DOHH2 (cell line): ENCODE measurements around the gene MTA2.
"Not testable (repeated sequence)": the region's sequence is repeated elsewhere in the genome, so short reads cannot be mapped to it uniquely, and the experiment has no call there.

Experiments
- H3F3A ChIP-seq: fragments of 200-600 bp; sonication (generic), shearing (Covaris generic); 2 replicates; pipeline ENCODE4 v1.6.0; 2016; ENCODE audit warnings: antibody characterized with exemption, mild to moderate bottlenecking; ENCODE audit not compliant: control insufficient read depth, insufficient read depth
- H3K27ac ChIP-seq: fragments of 200-600 bp; sonication (generic); 2 replicates; pipeline ENCODE4 v1.5.1; 2014; ENCODE audit warnings: low read depth, mild to moderate bottlenecking, low read length, moderate library complexity
- H3K27me3 ChIP-seq: fragments of 200-600 bp; sonication (generic); 2 replicates; pipeline ENCODE4 v1.6.1; 2014; ENCODE audit warnings: mild to moderate bottlenecking, low read length, mixed read lengths; ENCODE audit not compliant: control insufficient read depth
- H3K36me3 ChIP-seq: fragments of 200-600 bp; sonication (generic); 2 replicates; pipeline ENCODE4 v1.6.1; 2014; ENCODE audit warnings: mild to moderate bottlenecking, low read length, moderate library complexity, mixed read lengths; ENCODE audit not compliant: control insufficient read depth
- H3K4me1 ChIP-seq: fragments of 200-600 bp; sonication (generic); 2 replicates; pipeline ENCODE4 v1.6.1; 2014; ENCODE audit warnings: mild to moderate bottlenecking, low read length, mixed read lengths; ENCODE audit not compliant: control insufficient read depth
- H3K4me2 ChIP-seq: fragments of 200-600 bp; sonication (generic); 2 replicates; pipeline ENCODE4 v1.6.0; 2014; ENCODE audit warnings: mild to moderate bottlenecking, low read length, moderate library complexity
- H3K4me3 ChIP-seq: fragments of 200-600 bp; sonication (generic); 2 replicates; pipeline ENCODE4 v1.5.1; 2014; ENCODE audit warnings: mild to moderate bottlenecking, low read length, mixed read lengths
- H3K79me2 ChIP-seq: fragments of 200-600 bp; sonication (generic); 2 replicates; pipeline ENCODE4 v1.6.1; 2014; ENCODE audit warnings: mild to moderate bottlenecking, low read length, mixed read lengths; ENCODE audit not compliant: control insufficient read depth
- H3K9me2 ChIP-seq: fragments of 200-600 bp; sonication (generic); replicated peaks from 2 replicates; pipeline ENCODE4 v1.6.1; 2014; ENCODE audit warnings: mild to moderate bottlenecking, low read length, mixed read lengths; ENCODE audit not compliant: control insufficient read depth
- H3K9me3 ChIP-seq: fragments of 200-600 bp; sonication (generic); 2 replicates; pipeline ENCODE4 v1.6.1; 2014; ENCODE audit warnings: antibody characterized with exemption, low read length, mixed read lengths; ENCODE audit not compliant: control insufficient read depth, insufficient read depth
- H4K20me1 ChIP-seq: fragments of 200-600 bp; sonication (generic); 2 replicates; pipeline ENCODE4 v1.6.0; 2014; ENCODE audit warnings: low read depth, mild to moderate bottlenecking, antibody characterized with exemption, low read length, moderate library complexity; ENCODE audit not compliant: control insufficient read depth, insufficient read depth
- CTCF ChIP-seq: fragments of 200-600 bp; sonication (generic); IDR thresholded peaks from one replicate; pipeline ENCODE4 v1.5.1; 2014; ENCODE audit warnings: antibody characterized with exemption, mild to moderate bottlenecking, low read depth, low read length; ENCODE audit not compliant: poor library complexity, severe bottlenecking
- EZH2phosphoT487 ChIP-seq: fragments of 200-600 bp; sonication (generic); IDR thresholded peaks from 2 replicates; pipeline ENCODE4 v1.6.1; 2017; ENCODE audit warnings: borderline replicate concordance, mild to moderate bottlenecking, antibody characterized with exemption, low read length, moderate library complexity, mixed read lengths

MTA2 gene

DNA sequence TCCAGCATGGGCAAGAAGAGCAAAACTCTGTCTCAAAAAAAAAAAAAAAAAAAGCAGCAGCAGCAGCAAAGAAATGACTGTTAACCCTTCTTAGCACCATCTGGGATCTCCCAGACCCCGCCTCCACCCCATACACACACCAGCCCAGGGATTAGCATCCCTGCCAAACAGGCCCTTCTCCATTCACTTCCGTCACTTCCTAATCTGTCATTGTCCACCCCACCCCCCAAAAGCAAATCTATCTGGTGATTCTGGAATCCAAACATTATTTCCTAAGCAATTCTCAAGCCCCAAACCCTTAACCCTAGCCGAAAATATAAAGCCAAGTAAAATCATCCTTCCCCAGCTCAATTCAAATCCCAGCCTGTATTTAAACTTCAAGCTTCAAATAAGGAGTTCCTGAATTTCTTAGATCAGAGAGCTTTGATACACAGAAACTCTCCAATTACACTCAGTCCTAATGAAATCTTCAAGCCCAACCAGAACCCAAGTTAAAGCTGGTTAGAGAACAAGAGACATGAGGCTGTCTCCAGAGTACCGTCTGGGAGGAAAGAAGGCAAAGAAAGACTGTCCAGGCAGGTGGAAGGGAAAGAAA is 49.1 kb downstream of the MTA2 start:
- TF ChIP-seq EZH2phosphoT487: no peak

DNA sequence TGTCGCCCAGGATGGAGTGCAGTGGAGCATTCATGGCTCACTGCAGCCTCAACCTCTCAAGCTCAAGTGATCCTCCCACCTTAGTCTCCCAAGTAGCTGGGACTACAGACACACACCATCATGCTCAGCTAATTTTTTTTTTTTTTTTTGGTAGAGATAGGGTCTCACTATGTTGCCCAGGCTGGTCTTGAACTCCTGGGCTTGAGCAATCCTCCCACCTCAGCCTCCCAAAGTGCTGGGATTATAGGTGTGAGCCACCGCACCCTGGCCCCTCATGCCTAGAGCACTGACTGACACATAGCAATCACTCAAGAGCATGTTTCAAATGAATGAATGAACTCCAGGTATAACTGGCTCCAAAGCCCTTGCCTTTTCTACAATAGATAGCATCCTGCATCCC is 51.2 kb downstream of the MTA2 start:
- Histone ChIP-seq H3K27me3 (peaks cover 38% of the 10 kb centered on the region), H3K36me3 (peaks cover 11% of the 10 kb centered on the region), H3K4me1 (peaks cover 29% of the 10 kb centered on the region)
- H3K4me2 ChIP-seq, H3K9me2 ChIP-seq, H3K79me2 ChIP-seq, H3F3A ChIP-seq, H3K27ac ChIP-seq, H4K20me1 ChIP-seq, H3K4me3 ChIP-seq, H3K9me3 ChIP-seq: not testable (repeated sequence)

More for the DNA sequence above, 49.1 kb downstream of the MTA2 start:
- Histone ChIP-seq H3K9me3 (no peaks in the 10 kb centered on the region), H3K36me3 (peaks cover 30% of the 10 kb centered on the region), H3K79me2 (no peaks in the 10 kb centered on the region), H3K4me1 (peaks cover 50% of the 10 kb centered on the region), H3K4me2 (no peak overlapping the region), H4K20me1 (peaks cover 8% of the 10 kb centered on the region; the same call in 1 of the 2 replicates), H3K27me3 (peaks cover 18% of the 10 kb centered on the region), H3K9me2 (no peaks in the 10 kb centered on the region), H3K27ac (no peak overlapping the region), H3F3A (peaks cover 17% of the 10 kb centered on the region), H3K4me3 (no peak overlapping the region)

GRCh38 chr11:62548545-62549335 is 52.9 kb downstream of the MTA2 start:
- Histone ChIP-seq H3K4me2 (no peak overlapping the region), H4K20me1 (0 out of 2 replicates have a peak, but pooled peaks cover 3% of the 10 kb centered on the region), H3K9me2 (no peaks in the 10 kb centered on the region), H3K27ac (no peak overlapping the region), H3K36me3 (no peaks in the 10 kb centered on the region), H3F3A (peaks cover 3% of the 10 kb centered on the region; the same call in 1 of the 2 replicates), H3K4me1 (peaks cover 24% of the 10 kb centered on the region), H3K9me3 (no peaks in the 10 kb centered on the region), H3K4me3 (no peak overlapping the region), H3K27me3 (peaks cover 56% of the 10 kb centered on the region), H3K79me2 (no peaks in the 10 kb centered on the region)
- no peak for TF ChIP-seq EZH2phosphoT487
- TF ChIP-seq CTCF: no peak

DNA sequence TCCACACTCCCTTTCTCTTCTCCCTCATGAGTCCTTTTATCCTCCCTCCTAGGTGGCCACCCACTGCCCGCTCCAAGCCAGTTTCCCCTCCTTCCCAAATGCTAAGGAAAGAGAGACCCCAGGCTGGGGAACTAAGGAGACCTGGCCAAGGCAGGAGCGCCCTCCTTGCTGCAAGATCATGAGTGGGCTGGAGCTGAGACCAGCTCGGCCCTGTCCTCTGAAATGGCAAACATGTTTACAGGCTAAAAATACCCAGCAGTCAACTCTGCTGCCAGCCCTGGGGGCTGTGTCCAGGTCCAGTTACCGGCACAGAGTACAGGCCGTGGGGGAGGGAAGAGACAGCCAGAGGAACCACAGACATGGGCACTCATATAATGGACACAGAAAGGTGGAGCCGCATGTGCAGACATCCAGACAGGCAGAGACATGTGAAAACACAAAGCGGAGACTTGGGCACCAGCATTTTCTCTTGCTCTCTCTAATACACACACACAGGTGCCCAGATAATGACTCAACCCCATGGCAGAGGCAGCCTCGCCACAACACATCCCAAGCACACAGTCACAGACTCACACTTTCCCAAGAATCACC is 53.9 kb downstream of the MTA2 start:
- Histone ChIP-seq H3K27ac (no peak overlapping the region), H3K9me2 (no peaks in the 10 kb centered on the region), H3K27me3 (peaks cover 65% of the 10 kb centered on the region), H3K36me3 (no peaks in the 10 kb centered on the region), H3K4me1 (peaks cover 19% of the 10 kb centered on the region), H3K79me2 (no peaks in the 10 kb centered on the region), H4K20me1 (0 out of 2 replicates have a peak, but pooled peaks cover 3% of the 10 kb centered on the region), H3K4me3 (no peak overlapping the region), H3K4me2 (no peak overlapping the region), H3F3A (peaks cover 3% of the 10 kb centered on the region; the same call in 1 of the 2 replicates), H3K9me3 (no peaks in the 10 kb centered on the region)
- TF ChIP-seq CTCF: no peak
- TF ChIP-seq EZH2phosphoT487: no peak
